Transverse colon (tissue), 4 donors: ENCODE data around the gene MC5R.

ENCODE experiments used
- CTCF ChIP-seq, 5 experiments: fragments of 200-600 bp in 3 of 5; fragments of 450-650 bp in 2 of 5; sonication (generic) in 3 of 5; IDR thresholded peaks; 1 replicate in 2 of 5; 2 replicates in 3 of 5; pipeline ENCODE4 v1.5.1; 2016 to 2017; ENCODE audit warnings: antibody characterized with exemption in 5 of 5, inconsistent platforms in 3 of 5, mild to moderate bottlenecking in 2 of 5, moderate library complexity in 1 of 5
- EP300 ChIP-seq: sonication (generic); formaldehyde crosslinking; IDR thresholded peaks from one replicate; pipeline ENCODE4 v1.6.1; 2017; ENCODE audit warnings: antibody characterized with exemption, low read depth
- POLR2AphosphoS5 ChIP-seq, 3 donors: sonication (generic); formaldehyde crosslinking; IDR thresholded peaks; one replicate each; pipeline ENCODE4 v1.6.1; 2016; ENCODE audit warnings: antibody characterized with exemption in 3 of 3

- no peak for TF ChIP-seq CTCF (IDR thresholded peaks at IDR 0.05)
- TF ChIP-seq EP300 = no peak
- no peak for TF ChIP-seq POLR2AphosphoS5 (IDR thresholded peaks at IDR 0.05)
These were observed 14.3 kb upstream of the MC5R start for GRCh38 chr18:13809531-13810255.
